Suppressor macrophage treated with lipopolysaccharide for 4 hours (primary cell): ENCODE measurements around the gene GABRD.

ENCODE experiments used
- DNase-seq: peaks from one replicate; pipeline ENCODE4 v3.0.0-alpha.2; 2020

The GABRD gene

GRCh38 chr1:2054560-2054959 is 35.4 kb downstream of the GABRD start:
- DNase-seq: no peak

GRCh38 chr1:2055911-2056575 is 36.9 kb downstream of the GABRD start:
- DNase-seq: no peak

- DNase-seq: no peak
Measured at GRCh38 chr1:2056955-2057590, 37.9 kb downstream of the GABRD start.

- no peak for DNase-seq
Measured at GRCh38 chr1:2059290-2059953, 40.3 kb downstream of the GABRD start.

- no peak for DNase-seq
Measured at GRCh38 chr1:2060072-2060471, 40.9 kb downstream of the GABRD start.

- no peak for DNase-seq
Measured at GRCh38 chr1:2060535-2060934, 41.4 kb downstream of the GABRD start.

GRCh38 chr1:2061065-2061778 is 42.1 kb downstream of the GABRD start:
- DNase-seq: no peak

GRCh38 chr1:2065699-2066098 is 46.6 kb downstream of the GABRD start:
- no peak for DNase-seq

GRCh38 chr1:2067393-2067792 is 48.2 kb downstream of the GABRD start:
- DNase-seq: no peak

GRCh38 chr1:2067981-2068380 is 48.8 kb downstream of the GABRD start:
- DNase-seq: no peak

- DNase-seq: no peak
Measured at GRCh38 chr1:2068951-2069350, 49.8 kb downstream of the GABRD start.

- no peak for DNase-seq
Measured at GRCh38 chr1:2070016-2070415, 50.9 kb downstream of the GABRD start.

- DNase-seq: no peak
Measured at GRCh38 chr1:2070800-2071530, 51.8 kb downstream of the GABRD start.

GRCh38 chr1:2072109-2072806 is 53.1 kb downstream of the GABRD start:
- DNase-seq: no peak

- no peak for DNase-seq
Measured at GRCh38 chr1:2072891-2073290, 53.7 kb downstream of the GABRD start.

- DNase-seq: no peak
Measured at GRCh38 chr1:2073382-2074230, 54.5 kb downstream of the GABRD start.

GRCh38 chr1:2074396-2074795 is 55.3 kb downstream of the GABRD start:
- no peak for DNase-seq

GRCh38 chr1:2074944-2075740 is 56.0 kb downstream of the GABRD start:
- no peak for DNase-seq

- no peak for DNase-seq
Measured at GRCh38 chr1:2076826-2077225, 57.7 kb downstream of the GABRD start.

- DNase-seq: no peak
Measured at GRCh38 chr1:2078170-2078569, 59.0 kb downstream of the GABRD start.
